Cardiac muscle cell (in vitro differentiated cells and primary cell): Measurements from ENCODE around the gene PDP2. TPM values are rescaled to one million over a fixed set of nuclear protein-coding genes. Genes with fewer than 3 reads are reported as not detected.
A peak's percentile ranks its signal among the peaks of the same experiment; 100 is the strongest.

Experiments
- DNase-seq, 2 donors: peaks; one replicate each; pipeline versions ENCODE4 v3.0.0 to v3.0.0-alpha.2; 2010 to 2017; ENCODE audit warnings: low read depth in 1 of 2, low spot score in 1 of 2
- H3K27ac ChIP-seq: fragments of 200-600 bp; sonication (generic); 2 replicates; pipeline ENCODE4 v1.5.1; 2016
- H3K27me3 ChIP-seq: fragments of 200-600 bp; sonication (generic); 2 replicates; pipeline ENCODE4 v1.6.0; 2016; ENCODE audit warnings: control low read depth
- H3K36me3 ChIP-seq: fragments of 200-600 bp; sonication (generic); 2 replicates; pipeline ENCODE4 v1.5.1; 2016; ENCODE audit warnings: control low read depth
- H3K4me1 ChIP-seq: fragments of 200-600 bp; sonication (generic); 2 replicates; pipeline ENCODE4 v1.8.1; 2017; ENCODE audit warnings: low read depth, mild to moderate bottlenecking, mixed run types
- H3K4me3 ChIP-seq: fragments of 200-600 bp; sonication (generic); 2 replicates; pipeline ENCODE4 v1.5.1; 2016; ENCODE audit warnings: mild to moderate bottlenecking
- H3K9me3 ChIP-seq: fragments of 200-600 bp; sonication (generic); 2 replicates; pipeline ENCODE4 v1.5.1; 2017; ENCODE audit warnings: low read depth, mild to moderate bottlenecking, control low read depth
- polyA plus RNA-seq: library from polyadenylated mRNA; unstranded; fragments of >200 nt; fragmentation: Nextera tagmentation; extraction: Ambion mirVana; gene quantifications from 2 replicates; pipeline ENCODE4 v1.2.1, GENCODE V29; 2016
- total RNA-seq: library from RNA; depleted of rRNA; stranded (reverse); fragments of >200 nt; gene quantifications from 2 replicates; pipeline ENCODE4 v1.2.3, GENCODE V29; 2016
- TF ChIP-seq, protein P1 (sequence below): IDR thresholded peaks from 2 replicates; pipeline ENCODE4 v1.5.1; 2012; ENCODE audit warnings: low read depth, mild to moderate bottlenecking, low read length

The PDP2 gene
- total and polyA plus RNA-seq, 2 experiments from 2014 or later, result 4.1 to 19.4 TPM

DNA sequence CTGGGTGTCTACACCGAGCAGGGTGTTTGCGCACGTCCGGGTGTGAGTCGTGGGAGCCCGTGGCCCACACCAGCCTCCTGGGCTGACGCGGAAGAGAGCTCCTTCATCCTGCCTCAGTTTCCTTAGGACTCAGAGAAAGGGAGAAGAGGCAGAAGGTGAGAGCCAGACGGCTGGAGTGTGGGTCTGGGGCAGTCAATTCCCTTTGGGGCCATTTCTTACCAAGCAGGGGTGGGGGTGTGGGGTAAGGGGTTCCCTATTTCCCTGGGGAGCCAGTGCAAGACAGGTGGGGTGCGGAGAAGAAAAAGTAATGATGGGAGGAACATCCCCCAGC, 35.3 kb upstream of the PDP2 start:
- Histone ChIP-seq H3K27ac (no peak overlapping the region), H3K9me3 (no peaks in the 10 kb centered on the region), H3K36me3 (no peaks in the 10 kb centered on the region), H3K4me3 (peak overlapping the region; percentile 38), H3K27me3 (peaks cover 76% of the 10 kb centered on the region), H3K4me1 (peaks cover 6% of the 10 kb centered on the region)
- TF ChIP-seq, protein P1, sequence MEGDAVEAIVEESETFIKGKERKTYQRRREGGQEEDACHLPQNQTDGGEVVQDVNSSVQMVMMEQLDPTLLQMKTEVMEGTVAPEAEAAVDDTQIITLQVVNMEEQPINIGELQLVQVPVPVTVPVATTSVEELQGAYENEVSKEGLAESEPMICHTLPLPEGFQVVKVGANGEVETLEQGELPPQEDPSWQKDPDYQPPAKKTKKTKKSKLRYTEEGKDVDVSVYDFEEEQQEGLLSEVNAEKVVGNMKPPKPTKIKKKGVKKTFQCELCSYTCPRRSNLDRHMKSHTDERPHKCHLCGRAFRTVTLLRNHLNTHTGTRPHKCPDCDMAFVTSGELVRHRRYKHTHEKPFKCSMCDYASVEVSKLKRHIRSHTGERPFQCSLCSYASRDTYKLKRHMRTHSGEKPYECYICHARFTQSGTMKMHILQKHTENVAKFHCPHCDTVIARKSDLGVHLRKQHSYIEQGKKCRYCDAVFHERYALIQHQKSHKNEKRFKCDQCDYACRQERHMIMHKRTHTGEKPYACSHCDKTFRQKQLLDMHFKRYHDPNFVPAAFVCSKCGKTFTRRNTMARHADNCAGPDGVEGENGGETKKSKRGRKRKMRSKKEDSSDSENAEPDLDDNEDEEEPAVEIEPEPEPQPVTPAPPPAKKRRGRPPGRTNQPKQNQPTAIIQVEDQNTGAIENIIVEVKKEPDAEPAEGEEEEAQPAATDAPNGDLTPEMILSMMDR, result no peak
- DNase-seq, result no peak

DNA sequence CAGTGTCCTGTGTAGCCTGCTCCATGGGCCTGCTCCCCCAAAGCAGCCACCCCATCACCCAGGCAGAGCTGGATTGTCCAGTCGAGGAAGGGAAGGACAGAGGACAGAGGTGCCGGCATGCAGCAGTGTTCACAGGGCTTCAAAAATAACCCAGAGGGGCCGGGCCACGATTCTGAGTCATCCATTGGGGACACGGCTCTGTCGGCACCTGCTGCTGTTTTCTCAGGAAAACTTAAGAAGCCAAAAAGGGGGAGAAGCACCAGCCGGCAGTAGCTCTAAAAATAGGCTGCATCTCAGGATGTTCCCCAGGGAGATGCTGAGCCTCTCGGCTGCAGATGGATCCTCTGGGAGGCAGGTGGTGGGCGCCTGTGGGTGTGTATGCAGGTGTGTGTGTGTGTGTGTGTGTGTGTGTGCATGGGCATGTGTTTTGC, 34.5 kb upstream of the PDP2 start:
- TF ChIP-seq, protein P1, result no peak
- no peaks in the 10 kb centered on the region for H3K36me3 ChIP-seq
- peaks cover 73% of the 10 kb centered on the region for H3K27me3 ChIP-seq
- no peak for DNase-seq
- peaks cover 6% of the 10 kb centered on the region for H3K4me1 ChIP-seq
- no peak overlapping the region for H3K27ac ChIP-seq
- H3K4me3 ChIP-seq, result no peak overlapping the region
- no peaks in the 10 kb centered on the region for H3K9me3 ChIP-seq

DNA sequence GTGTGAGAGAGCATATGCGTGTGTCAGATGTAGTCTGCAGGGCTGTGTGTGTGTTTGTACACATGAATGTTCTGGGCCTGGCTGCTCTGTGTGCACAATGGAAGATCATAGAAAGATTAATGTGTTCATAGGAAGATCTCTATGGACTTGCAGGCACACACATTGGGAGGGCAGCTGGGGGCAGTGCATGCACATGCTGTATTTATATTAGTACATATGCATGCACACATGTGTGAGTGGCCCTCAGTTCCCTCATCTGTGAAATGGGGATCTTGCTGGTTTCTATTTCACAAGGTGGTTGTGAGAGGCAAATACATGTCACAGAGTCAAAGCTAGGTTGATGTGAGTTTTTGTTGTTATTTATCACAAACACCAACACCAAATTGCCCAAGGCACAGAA, 34.0 kb upstream of the PDP2 start:
- Histone ChIP-seq H3K27me3 (peaks cover 69% of the 10 kb centered on the region), H3K4me1 (peaks cover 6% of the 10 kb centered on the region), H3K9me3 (no peaks in the 10 kb centered on the region), H3K4me3 (no peak overlapping the region), H3K36me3 (no peaks in the 10 kb centered on the region), H3K27ac (no peak overlapping the region)
- DNase-seq, result no peak
- TF ChIP-seq, protein P1, result no peak

DNA sequence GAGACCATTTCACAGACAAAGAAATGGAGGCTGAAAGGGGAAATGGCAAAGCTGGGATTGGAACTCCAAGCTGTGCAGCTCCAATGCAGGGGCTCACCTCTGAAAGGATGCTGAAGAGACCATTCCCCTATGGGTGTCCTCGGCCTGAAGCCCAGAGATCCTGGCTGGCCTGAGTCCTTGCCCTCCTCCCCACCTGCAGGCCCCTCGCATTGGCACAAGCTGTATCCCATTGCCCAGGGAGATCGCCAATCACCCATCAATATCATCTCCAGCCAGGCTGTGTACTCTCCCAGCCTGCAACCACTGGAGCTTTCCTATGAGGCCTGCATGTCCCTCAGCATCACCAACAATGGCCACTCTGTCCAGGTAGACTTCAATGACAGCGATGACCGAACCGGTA, 33.5 kb upstream of the PDP2 start:
- Histone ChIP-seq H3K27me3 (peaks cover 63% of the 10 kb centered on the region), H3K4me1 (peaks cover 6% of the 10 kb centered on the region)
- no peak for DNase-seq

DNA sequence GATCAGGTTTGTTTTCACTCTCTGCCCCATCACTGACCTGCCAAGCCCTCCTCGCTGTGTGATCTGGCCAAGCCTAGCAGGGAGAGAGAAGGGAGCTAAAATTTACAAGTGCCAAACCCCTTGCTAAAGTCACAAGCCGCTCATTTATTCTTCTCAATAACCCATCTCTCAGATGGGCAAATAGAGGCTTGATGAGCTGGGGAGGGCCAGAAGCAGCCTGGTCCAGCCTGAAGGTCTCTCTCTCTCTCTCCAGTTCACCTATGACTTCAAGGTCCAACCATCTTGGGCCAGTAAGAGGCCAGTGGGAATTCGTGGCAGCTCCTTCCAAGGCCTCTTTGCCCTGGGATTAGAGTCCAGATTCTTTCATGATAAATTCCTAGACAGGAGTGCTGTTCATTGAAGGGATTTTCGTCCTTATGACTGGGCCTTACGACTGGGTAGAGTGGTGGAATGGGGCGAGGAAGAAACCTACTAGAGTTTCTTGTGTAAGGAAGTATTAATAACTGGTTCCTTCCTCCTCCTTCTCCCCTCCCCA, 32.7 kb upstream of the PDP2 start:
- peaks cover 55% of the 10 kb centered on the region for H3K27me3 ChIP-seq
- no peak overlapping the region for H3K4me3 ChIP-seq
- no peaks in the 10 kb centered on the region for H3K36me3 ChIP-seq
- TF ChIP-seq, protein P1, result no peak
- H3K4me1 ChIP-seq, result peaks cover 6% of the 10 kb centered on the region
- DNase-seq, result no peak
- no peaks in the 10 kb centered on the region for H3K9me3 ChIP-seq
- H3K27ac ChIP-seq, result no peak overlapping the region

More for the DNA sequence above, 33.5 kb upstream of the PDP2 start:
- TF ChIP-seq, protein P1, result no peak
- no peak overlapping the region for H3K4me3 ChIP-seq
- H3K27ac ChIP-seq, result no peak overlapping the region
- H3K36me3 ChIP-seq, result no peaks in the 10 kb centered on the region
- H3K9me3 ChIP-seq, result no peaks in the 10 kb centered on the region

DNA sequence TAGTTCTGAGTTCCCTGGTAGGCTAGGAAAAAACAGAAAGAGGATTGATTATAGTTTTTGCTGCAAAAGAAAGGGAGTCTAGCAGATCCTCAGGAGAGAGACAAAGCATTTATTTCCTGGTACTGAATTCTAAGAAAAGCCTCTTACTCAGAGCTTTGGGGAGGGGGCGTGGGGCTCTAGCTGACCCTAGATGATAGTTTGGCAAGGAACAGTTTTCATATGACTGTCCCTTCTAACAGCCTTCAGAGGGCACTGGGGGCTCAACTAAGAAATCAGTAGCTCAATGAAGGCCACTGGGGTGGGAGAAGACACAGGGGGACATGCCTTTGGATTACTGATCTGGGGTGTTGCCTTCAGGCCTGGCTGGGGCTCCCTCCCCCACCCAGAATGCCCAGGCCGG, 32.1 kb upstream of the PDP2 start:
- Histone ChIP-seq H3K9me3 (no peaks in the 10 kb centered on the region), H3K27ac (no peak overlapping the region), H3K27me3 (peaks cover 50% of the 10 kb centered on the region), H3K4me1 (peaks cover 6% of the 10 kb centered on the region), H3K4me3 (no peak overlapping the region), H3K36me3 (no peaks in the 10 kb centered on the region)
- TF ChIP-seq, protein P1, result no peak
- no peak for DNase-seq
